Fibroblast of skin of scalp (primary cell): ENCODE measurements around the gene FKBP14.
"Not testable (repeated sequence)": the region's sequence is repeated elsewhere in the genome, so short reads cannot be mapped to it uniquely, and the experiment has no call there.

Experiments
- DNase-seq: peaks from one replicate; pipeline ENCODE4 v3.0.0-alpha.2; 2013

FKBP14 gene

DNA sequence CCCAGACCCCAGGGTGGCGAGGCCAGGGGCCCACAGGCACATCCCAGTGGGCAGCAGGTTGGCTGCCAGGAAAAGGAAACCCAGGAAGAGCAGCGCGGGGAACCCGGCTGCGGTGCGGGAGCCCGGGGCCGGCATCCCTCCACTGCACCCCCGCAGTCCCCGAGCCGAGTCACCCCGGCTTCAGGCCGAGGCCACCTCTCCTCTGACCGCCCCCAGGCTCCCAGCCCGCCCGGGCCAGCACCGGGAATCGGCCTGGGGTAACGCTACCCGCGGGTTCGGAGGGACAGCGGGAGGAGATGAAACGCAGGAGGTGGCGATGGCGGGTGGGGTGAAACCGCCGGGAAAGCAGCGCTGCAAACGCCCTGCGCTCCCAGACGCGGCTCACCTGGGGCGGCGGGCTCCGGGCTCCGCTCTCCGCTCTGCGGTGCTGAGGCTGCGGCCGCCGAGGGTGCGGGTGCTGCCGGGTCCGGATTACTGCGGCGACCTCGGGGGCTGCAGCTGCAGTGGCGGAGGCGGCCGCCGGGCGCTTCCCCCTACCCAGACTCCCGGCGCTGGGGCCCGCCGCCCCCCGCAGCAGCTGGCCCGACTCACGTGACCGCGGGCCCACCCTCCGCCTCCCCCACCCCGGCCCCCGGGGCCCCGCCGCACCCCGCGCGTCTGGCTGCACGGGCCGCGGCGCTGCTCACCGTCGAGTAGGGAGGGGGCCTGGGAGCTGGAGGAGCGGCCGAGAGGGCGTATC lies 37.1 kb downstream of the FKBP14 start, which contains the start of gene SCRN1:
TSS of gene SCRN1 (minus strand) at position 545 of the 739 bp plus-strand sequence. CDS start 20,734 bp downstream, outside the sequence.
- peak; percentile 60 for DNase-seq

DNA sequence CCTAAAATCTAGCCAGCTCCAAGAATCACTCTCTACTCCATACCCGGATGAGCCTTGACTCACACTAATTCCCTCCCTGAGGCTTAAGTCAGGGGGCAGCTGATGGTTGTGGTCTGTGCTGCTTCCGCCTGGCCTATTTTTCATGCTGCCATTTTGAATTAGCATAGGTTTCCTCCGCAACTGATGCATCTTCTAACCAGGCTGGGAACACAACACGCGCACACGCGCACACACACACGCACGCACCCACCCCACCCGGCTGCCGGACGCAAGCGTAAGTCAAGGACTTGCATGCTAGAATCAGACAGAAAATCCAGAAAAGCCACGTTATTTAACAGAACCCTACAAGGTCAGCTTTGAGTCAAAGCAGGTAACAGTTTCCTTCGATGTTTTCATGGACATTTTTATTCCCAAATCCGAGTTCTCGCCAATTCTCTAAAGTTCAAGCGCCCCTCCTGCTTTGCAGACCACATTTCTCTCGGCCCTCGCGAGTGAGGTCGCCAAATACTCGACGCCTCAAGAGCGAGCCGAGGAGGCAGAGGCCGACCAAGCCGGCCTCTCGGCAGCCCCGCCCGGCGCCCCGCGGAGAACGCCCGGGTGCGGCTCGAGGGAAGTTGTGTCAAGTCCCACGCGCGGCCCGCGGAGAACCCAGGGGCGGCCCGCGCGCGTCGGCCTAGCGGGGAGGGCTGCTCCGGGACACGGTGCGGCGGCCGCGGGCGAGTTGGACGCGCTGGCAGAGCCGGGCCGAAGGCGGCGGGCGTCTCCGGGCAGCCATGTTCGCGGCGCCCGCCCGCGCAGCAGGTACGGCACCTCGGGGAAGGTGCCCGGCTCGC lies 37.9 kb downstream of the FKBP14 start:
- peak; percentile 75 for DNase-seq

GRCh38 chr7:29987811-29988317 lies 38.6 kb downstream of the FKBP14 start:
- peak; percentile 84 for DNase-seq

DNA sequence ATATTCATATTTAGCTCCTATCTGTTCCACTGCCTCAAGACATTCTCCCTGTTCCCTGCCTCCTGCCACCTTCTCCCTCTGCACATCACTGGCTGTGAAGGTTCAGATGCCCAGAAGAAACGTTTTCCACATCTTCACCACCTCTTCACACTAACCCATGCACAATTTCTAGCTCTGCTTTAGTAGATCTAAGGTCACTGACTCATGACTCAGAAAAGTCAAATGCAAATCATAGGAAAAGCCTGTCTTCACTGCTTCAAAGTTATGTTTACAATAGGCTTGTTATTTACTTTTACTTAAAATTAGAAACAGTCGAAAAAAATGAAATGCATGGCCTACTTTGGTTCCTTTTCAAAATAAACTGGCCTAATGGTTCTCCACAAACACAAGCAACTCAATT lies 39.4 kb downstream of the FKBP14 start:
- peak; percentile 22 for DNase-seq

- DNase-seq, result no peak
These were observed 46.4 kb downstream of the FKBP14 start for GRCh38 chr7:29980151-29980550.

DNA sequence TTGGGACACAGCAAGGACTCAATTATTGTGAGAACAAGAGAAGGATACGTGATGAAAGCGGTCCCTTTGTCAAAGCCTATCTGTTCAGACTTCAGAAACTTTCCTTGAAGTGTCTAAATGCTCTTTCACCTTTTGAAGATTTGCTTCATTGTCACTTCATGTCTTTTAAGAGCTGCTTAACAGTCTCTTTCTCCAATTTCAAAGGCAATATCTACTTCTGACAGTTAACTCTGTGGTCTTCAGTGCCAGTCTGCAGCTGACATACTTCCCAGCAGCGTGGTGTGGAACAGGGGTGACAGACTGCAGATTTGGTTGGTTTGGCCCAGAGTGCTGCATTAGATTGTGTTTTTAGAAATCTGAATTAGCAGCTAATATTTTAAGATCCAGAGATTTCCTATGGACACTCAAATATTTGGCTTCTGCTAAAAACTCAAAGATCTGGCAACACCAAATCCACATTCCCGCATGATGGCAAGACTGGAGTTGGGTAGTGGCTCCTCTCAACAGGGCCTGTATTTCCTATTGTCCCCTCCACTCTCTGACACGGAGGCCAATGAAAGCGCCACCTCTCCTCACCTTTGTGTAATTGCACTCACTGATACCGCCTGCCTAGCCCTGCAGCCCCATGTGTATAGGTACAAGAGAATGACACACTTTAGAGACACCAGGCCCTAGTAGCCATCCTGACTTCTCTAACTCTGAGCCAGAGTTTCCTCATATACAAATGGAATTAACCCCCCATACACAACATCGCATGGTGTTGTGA lies 48.4 kb downstream of the FKBP14 start:
- DNase-seq, result no peak

DNA sequence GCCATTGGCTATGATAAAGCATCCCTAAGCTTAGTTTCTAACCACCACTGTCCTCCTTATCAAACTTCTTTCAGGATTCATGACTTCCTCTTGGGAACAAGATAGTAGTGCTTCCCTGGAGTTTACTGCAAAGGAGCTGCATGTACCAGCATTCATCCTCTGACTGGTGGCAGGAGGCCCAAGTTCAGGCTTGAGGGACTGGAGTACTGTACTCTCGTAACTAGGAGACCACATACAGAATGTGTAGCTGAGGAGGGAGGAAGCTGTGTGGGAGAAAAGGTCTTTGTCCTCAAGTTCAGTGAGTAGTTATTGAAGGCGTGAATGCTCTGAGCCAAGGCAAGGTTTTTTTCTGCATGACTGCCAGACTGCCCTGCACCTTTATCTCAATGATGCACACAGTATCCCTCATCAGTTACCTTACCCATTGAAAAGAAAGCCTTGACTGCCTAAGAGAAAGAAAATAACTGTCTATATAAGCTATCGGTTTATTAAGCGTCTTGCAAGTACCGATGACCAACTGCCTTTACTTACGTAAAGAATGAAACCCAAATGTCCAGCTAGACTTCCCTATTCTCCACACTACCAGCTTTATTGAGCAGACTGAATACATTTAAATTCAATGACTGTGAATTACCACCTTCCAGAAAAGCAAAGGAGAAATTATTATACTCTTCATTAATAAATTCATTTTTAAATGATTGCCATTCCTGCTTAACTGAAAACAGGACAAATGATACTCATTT lies 49.7 kb downstream of the FKBP14 start:
- no peak for DNase-seq

DNA sequence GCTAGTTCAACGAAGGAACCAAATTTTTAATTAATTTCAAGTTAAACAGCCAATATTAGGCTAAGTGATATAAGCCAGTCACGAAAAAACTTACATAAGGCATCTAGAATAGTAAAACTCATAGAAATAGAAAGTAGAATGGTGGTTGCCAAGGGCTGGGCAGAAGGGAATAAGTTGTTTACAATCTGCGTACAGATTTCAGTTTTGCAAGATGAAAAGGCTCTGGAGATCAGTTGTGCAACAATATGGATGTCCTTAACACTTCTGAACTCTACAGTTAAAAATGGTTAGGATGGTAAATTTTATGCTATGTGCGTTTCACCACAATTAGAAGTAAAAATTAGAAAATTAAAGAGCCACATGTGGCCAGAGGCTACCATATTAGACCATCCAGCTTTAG lies 50.2 kb downstream of the FKBP14 start:
- no peak for DNase-seq

- no peak for DNase-seq
These were observed 50.9 kb downstream of the FKBP14 start for GRCh38 chr7:29975561-29975960.

DNA sequence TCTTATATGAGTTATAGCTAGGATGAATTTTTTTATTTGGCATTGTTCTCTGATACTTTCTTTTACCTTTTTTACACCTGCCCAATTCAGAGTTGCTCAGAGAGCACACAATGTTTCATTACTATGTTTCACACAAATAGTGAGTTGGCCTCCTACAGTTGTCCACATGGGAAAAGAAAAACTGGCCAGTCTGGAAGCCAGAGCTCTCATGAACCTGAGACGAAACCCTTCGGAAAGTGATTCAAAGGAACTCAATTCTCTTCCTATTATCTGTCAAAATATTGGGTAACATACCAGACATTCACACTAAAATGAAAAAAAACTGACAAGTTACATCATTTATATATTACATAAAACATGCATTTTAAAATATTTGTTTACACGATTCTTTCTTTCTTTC lies 52.2 kb downstream of the FKBP14 start:
- DNase-seq, result no peak

DNA sequence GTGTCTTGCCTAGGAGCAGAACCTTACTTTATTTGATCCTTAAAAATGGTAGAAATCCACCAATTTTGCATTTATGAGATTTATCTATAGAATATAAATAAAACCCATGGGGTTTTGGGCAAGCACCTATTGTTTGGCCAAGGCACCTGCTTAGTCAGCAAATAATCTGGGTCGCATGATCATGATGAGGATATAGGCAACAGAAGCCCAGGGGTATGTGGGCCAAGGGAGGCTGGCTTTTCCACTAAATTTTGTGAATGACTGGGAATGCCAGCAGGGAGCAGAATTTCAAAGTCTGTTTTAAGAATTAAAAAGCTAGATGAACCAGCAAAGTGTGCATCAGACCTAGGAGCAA lies 54.2 kb downstream of the FKBP14 start:
- no peak for DNase-seq

DNA sequence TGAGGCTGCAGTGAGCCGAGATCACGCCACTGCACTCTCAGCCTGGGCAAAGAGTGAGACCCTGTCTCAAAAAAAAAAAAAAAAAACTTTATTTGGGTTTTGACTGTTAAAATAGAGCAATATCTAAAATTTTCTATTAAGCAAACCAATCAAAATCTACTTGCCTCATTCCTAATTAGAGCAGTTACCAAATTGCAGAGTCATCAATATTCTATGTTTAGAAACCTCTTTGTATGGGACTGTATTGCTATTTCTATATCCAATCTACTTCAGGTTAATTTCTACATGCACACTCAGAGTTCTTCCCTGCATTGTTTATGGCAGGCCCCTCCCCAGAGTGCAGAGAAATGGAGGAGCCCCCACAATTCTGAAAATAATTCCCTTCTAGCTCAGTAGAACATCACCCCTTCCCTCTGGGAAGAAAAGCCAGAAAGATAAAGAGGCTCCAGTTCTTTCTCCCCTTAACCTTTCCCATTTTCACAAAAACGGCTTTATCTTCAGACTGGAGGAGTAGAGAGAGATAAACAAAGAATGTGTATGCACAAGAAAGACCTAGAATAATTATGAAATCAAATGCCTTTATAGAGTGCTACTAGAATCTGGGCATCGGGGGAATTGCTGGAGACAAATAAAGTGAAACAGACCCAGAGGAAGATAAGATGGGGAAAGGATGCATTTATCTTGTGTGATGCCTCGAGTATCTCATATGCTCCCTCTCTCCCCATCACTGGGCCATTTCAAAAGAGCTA lies 54.8 kb downstream of the FKBP14 start:
- no peak for DNase-seq

GRCh38 chr7:29970158-29970557 lies 56.3 kb downstream of the FKBP14 start:
- DNase-seq, result no peak

DNA sequence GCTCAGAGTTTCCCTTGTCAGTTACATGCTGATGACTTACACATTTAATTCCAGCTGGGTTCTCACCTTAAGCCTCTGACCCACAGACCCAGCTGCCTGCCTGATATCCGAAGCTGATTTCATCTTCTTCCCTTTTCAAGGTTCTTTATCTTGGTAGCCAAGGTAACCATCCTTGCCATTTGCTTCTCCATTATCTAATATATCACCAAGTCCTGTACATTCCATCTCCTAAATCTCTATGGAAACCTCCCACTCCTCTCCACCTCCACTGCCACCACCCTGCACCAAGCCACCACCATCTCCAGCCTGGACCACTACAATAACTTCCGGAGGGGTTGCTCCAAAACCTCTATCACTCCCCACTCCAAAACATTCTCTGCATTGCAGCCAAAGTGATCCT lies 56.8 kb downstream of the FKBP14 start:
- no peak for DNase-seq

GRCh38 chr7:29968683-29969395 lies 57.7 kb downstream of the FKBP14 start:
- peak; percentile 40 for DNase-seq

DNA sequence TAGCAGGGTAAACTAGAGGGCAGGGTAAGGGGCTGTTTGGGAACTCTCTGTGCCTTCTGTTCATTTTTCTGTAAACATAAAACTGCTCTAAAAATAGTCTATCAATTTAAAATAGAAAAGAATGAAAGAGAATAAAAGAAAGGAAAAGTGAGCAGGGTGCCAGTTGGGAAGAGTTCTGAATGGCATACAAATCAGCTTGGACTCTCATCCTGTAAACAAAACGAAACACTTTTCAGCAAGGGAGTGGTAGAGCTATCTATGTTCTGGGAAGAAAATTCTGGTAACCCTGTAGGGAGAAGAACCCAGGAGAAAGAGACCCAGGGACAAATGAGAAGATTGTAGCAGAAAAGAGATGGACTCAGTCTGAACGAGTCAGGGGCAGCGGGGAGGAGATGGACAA lies 61.5 kb downstream of the FKBP14 start:
- DNase-seq, result no peak

DNA sequence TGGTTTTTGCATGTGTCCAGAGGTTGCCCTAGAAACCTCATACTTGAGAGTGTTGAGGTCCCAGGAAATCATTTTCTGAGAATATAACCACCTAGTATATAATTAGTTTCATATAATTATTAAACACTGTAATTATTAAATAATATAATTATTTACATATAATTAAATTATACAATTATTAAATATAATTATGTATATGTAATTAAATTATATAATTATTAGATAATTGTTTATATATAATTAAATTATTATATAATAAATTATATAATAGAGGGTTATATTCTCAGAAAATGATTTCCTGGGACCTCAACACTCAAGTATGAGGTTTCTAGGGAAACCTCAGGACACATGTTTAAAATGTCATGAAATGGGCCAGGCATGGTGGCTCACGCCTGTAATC lies 64.5 kb downstream of the FKBP14 start:
- no peak for DNase-seq

DNA sequence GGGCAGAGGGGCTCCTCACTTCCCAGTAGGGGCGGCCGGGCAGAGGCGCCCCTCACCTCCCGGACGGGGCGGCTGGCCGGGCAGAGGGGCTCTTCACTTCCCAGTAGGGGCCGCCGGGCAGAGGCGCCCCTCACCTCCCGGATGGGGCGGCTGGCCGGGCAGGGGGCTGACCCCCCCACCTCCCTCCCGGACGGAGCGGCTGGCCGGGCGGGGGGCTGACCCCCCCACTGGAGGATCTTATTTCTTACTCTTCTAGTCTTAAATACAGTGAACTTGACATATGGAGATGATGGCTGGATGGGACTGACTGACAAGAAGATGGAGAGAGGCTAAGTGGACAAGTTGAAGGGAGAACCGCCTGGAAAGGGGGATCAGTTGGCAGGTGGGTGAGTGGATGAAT lies 64.9 kb downstream of the FKBP14 start:
- not testable (repeated sequence) for DNase-seq
